ENCODE measurements around the gene RARB. TPM values are rescaled to one million over a fixed set of nuclear protein-coding genes. Genes with fewer than 3 reads are reported as not detected.

Gene RARB
- total RNA-seq, 1 donor from 2014 or later = 1.8 TPM

GRCh38 chr3:25567388-25567787 lies 139.3 kb downstream of the RARB start:
- Histone ChIP-seq H3K27ac (no peak overlapping the region), H3K9ac (no peak overlapping the region), H3K4me1 (no peaks in the 10 kb centered on the region), H3K79me2 (ENCODE audit: low read depth) (no peaks in the 10 kb centered on the region), H3K9me3 (ENCODE audit: low read depth) (no peaks in the 10 kb centered on the region), H3F3A (ENCODE audit: low read depth) (no peaks in the 10 kb centered on the region), H3K4me2 (no peak overlapping the region), H3K36me3 (no peaks in the 10 kb centered on the region), H2AFZ (replicated peaks) (no peak overlapping the region), H3K4me3 (no peak overlapping the region), H3K27me3 (no peaks in the 10 kb centered on the region), H4K20me1 (ENCODE audit: low read depth) (no peaks in the 10 kb centered on the region)
- Mint-ChIP-seq H3K27me3 (ENCODE audit: insufficient read depth, low read depth) (peaks cover 16% of the 10 kb centered on the region), H3K27ac (no peak overlapping the region), H3K36me3 (no peaks in the 10 kb centered on the region), H3K9me3 (no peaks in the 10 kb centered on the region), H3K4me3 (no peak overlapping the region), H3K4me1 (peaks cover 17% of the 10 kb centered on the region)
- DNase-seq (ENCODE audit: low spot score) = no peak
- TF ChIP-seq EZH2phosphoT487 (IDR thresholded peaks at IDR 0.05) (no peak), CTCF (IDR thresholded peaks at IDR 0.05) (no peak), EZH2 (IDR thresholded peaks at IDR 0.05) (no peak)

- H3K36me3 Mint-ChIP-seq = no peaks in the 10 kb centered on the region
- Histone ChIP-seq H3F3A (ENCODE audit: low read depth) (no peaks in the 10 kb centered on the region), H3K9ac (no peak overlapping the region), H3K4me3 (no peak overlapping the region), H2AFZ (replicated peaks) (no peak overlapping the region), H3K4me2 (no peak overlapping the region), H3K36me3 (no peaks in the 10 kb centered on the region), H3K79me2 (ENCODE audit: low read depth) (no peaks in the 10 kb centered on the region), H4K20me1 (ENCODE audit: low read depth) (no peaks in the 10 kb centered on the region), H3K9me3 (ENCODE audit: low read depth) (no peaks in the 10 kb centered on the region), H3K27ac (no peak overlapping the region), H3K4me1 (no peaks in the 10 kb centered on the region), H3K27me3 (no peaks in the 10 kb centered on the region)
- no peak overlapping the region for H3K27ac Mint-ChIP-seq
- H3K4me3 Mint-ChIP-seq = no peak overlapping the region
- DNase-seq (ENCODE audit: low spot score) = no peak
- no peaks in the 10 kb centered on the region for H3K9me3 Mint-ChIP-seq
- peaks cover 16% of the 10 kb centered on the region for H3K27me3 Mint-ChIP-seq (ENCODE audit: insufficient read depth, low read depth)
- H3K4me1 Mint-ChIP-seq = peaks cover 17% of the 10 kb centered on the region
- TF ChIP-seq CTCF (IDR thresholded peaks at IDR 0.05) = no peak
- no peak for TF ChIP-seq EZH2phosphoT487 (IDR thresholded peaks at IDR 0.05)
- no peak for TF ChIP-seq EZH2 (IDR thresholded peaks at IDR 0.05)
Measured at GRCh38 chr3:25567806-25568524, 139.9 kb downstream of the RARB start.

DNA sequence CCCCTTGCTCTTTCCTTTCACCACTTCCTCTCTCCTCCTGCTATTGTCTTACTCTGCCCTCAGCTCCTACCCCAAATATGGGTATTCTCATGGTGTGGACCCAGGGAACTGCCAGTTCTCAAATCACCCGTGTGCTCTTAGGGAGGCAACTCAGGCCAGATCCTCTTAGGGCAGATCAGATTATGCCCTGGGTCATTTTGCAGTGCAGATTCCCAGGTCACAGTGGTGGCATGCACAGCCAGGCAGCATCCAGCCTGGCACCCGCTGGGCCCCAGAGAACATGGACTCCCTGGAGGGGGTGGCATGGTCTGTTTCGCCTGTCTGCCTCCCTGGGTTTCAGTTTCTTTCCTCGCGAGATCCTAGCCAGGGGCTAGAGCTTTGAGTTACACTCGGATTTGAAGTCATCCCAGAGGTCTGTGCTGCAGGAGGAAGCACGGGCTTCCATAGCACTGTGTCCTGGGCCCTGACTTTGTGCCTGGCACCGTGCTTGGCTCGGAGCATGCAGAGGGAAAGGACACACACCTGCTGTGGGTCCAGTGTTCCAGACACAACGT lies 140.5 kb downstream of the RARB start:
- H3F3A ChIP-seq (ENCODE audit: low read depth) = no peaks in the 10 kb centered on the region
- DNase-seq (ENCODE audit: low spot score) = no peak
- TF ChIP-seq CTCF (IDR thresholded peaks at IDR 0.05) (no peak), EZH2 (IDR thresholded peaks at IDR 0.05) (no peak), EZH2phosphoT487 (IDR thresholded peaks at IDR 0.05) (no peak)
- Mint-ChIP-seq H3K4me1 (peaks cover 23% of the 10 kb centered on the region), H3K4me3 (no peak overlapping the region), H3K9me3 (no peaks in the 10 kb centered on the region), H3K27me3 (ENCODE audit: insufficient read depth, low read depth) (peaks cover 16% of the 10 kb centered on the region), H3K36me3 (no peaks in the 10 kb centered on the region), H3K27ac (no peak overlapping the region)
- no peak overlapping the region for H3K4me2 ChIP-seq
- peaks cover 5% of the 10 kb centered on the region for H3K4me1 ChIP-seq
- H3K9ac ChIP-seq = no peak overlapping the region
- H3K9me3 ChIP-seq (ENCODE audit: low read depth) = no peaks in the 10 kb centered on the region
- no peaks in the 10 kb centered on the region for H3K79me2 ChIP-seq (ENCODE audit: low read depth)
- no peaks in the 10 kb centered on the region for H4K20me1 ChIP-seq (ENCODE audit: low read depth)
- no peak overlapping the region for H2AFZ ChIP-seq (replicated peaks)
- no peaks in the 10 kb centered on the region for H3K36me3 ChIP-seq
- H3K4me3 ChIP-seq = no peak overlapping the region
- H3K27me3 ChIP-seq = no peaks in the 10 kb centered on the region
- no peak overlapping the region for H3K27ac ChIP-seq
